GM21529 (cell line): Measurements from ENCODE around the gene ITPR2.
"Not testable (repeated sequence)": the region's sequence is repeated elsewhere in the genome, so short reads cannot be mapped to it uniquely, and the experiment has no call there.

Experiments used
- ATAC-seq: cut with Tn5 transposase; IDR thresholded peaks from one replicate; pipeline ENCODE4 v1.9.1; 2021; ENCODE audit not compliant: unreplicated experiment

The ITPR2 gene

DNA sequence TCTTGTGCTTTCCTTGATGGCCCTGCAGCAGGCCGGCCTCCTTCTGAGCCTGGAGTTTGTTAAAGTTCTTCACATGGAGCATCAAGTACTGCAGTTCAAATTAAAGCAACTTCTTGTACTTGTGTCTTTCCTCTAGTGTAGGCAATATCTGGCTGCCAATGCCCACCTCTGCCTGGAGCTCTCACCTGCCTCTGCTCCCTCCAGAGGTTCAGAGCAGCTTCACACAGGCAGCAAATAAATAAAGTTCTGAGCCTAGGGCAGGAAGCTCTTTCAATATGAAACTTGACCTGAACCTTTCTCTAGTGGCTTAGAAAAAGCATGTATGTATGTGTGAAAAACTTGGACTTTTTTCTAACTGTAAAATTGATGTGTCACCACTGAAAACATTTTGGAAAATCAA, 65.9 kb downstream of the ITPR2 start:
- ATAC-seq: no peak

DNA sequence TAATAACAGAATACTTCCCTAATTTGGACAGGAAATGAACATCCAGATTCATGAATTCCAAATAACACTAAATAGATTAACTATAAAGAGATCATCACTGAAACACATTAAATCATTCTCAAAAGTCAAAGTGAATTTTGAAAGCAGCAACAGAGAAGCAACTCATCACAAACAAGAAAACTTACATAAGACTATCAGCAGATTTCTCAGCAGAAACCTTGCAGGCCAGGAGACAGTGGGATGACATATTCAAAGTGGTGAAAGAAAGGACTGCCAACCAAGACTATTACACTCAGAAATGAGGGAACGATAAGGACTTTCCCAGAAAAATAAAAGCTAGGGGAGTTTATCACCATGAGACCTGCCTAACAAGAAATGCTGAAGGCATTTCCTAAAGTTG, 70.8 kb downstream of the ITPR2 start:
- ATAC-seq: no peak

DNA sequence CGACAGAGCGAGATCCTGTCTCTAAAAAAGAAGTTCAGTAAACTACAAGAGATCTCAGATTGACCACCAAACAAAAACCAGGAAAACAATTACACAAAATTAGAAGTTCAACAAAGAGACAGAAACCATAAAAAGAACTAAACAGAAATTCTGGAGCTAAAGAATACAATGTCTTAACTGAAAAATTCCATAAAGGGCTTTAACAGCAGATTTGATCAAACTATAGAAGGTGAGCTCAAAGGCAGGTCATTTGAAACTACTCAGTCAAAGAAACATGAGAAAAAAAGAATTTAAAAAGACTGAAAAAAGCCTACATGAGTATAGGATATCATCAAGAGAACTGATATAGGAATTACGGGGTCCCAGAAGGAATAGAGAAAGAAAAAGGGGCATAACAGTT, 71.2 kb downstream of the ITPR2 start:
- no peak for ATAC-seq

DNA sequence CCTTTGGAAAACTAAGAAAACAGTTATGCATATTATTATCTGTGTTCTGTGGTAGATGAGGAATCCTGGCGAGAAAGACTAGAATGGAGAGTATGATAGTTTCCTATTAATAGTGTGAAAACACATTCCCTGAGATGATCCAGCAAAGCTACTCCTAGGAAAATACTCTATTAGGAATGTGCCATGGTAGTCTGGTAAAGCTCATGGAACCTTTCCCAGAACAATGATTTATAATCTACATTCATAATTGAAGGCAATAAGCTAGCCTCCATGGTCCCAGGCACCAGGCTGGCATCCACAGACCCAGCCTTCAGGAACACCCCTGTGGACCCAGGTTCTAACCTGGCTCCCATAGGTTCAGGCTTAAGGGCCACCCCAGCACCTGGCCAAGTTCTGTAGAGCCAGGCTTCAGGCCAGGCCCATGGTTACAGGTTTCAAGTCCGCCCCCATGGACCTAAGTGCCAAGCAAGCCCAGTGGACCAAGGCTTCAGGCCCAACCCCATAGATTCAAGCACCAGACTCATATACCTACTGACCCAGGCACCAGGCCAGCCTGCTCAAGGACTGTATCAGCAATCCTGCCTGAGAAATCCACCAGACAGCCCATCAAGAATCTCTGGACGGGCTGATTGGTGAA, 72.2 kb downstream of the ITPR2 start:
- ATAC-seq: no peak

DNA sequence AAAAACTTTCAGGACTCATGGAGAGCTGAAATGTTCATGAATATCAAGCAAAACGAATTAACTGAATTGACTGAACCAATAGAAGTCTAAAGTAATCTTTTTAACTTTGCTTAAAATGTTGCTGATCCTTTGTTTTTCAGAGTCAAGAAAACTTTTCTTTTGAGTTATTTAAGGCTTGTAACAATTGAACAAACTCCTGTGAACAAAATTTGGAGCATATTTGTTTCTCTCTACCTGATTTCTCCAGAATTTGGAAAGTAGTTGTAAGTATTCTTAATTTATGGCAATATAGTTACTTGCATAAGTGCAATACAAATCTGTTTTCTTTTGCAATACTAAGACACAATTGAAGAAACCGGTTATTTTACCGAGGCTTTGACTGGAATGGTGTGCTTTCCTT, 77.6 kb downstream of the ITPR2 start:
- not testable (repeated sequence) for ATAC-seq

DNA sequence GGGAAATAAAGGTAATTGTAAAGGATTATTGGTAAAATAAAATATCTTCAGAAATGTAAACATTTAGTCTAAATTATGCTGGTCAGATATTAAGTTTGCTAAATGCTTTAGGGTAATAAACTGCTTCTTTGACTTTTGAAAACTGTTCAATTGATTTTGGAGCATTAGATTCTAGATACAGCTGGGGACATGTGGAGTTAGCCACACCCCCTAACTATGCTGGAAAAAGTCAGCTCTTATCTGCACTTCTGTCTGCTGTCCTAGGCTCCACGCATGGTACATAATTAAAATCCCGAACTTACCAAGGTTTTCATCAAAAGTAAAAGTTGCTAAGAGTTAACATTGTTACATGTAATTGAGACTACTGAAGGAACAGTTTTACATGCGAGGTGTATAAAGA, 78.8 kb downstream of the ITPR2 start:
- ATAC-seq: no peak

DNA sequence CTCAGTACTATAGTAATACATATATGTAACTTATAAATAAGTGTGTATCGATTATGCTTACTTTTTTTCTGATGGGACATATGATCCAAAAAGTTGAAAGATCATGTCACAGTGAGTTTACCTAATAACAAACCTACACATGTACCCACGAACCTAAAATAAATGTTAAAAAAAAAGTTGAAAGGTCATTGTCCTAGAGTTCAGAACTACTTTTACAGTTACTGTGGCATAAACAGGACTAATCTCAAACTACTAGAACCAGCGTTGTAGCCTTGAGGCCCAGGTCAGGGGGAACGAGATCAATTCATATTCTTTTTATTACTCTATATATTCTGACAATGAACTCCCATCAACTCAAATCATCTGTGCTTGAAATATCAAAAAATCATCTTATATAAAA, 81.8 kb downstream of the ITPR2 start:
- ATAC-seq: no peak

DNA sequence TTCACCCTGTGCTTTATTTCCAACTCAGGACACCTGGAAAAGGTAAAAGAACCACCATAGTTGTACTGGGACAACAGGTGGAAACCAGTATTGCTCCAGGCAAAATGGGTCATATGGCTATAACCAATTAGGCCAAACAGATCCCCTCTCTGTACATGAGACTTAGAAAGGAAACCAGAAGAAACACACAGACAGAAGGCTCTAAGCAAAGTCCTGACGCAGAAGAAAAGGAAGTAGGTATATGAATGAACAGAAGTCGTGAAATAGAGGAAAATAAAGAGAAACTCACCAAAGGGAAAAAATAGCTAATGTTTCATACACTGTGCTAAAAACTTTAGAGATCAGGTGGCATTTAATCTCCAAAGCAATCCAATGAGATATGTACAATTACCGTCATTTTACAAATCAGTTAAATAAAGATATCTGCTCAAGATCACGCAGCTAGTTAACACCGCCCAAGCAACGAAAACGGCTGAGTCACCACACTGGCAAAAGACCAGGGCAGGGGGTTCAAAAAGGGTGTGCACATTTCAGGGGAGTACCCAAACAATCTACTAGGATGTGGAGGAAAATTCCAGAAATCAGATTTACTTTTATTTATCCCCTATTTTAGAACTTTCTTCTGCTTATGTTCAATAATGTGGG, 82.3 kb downstream of the ITPR2 start:
- ATAC-seq: peak; percentile 46

DNA sequence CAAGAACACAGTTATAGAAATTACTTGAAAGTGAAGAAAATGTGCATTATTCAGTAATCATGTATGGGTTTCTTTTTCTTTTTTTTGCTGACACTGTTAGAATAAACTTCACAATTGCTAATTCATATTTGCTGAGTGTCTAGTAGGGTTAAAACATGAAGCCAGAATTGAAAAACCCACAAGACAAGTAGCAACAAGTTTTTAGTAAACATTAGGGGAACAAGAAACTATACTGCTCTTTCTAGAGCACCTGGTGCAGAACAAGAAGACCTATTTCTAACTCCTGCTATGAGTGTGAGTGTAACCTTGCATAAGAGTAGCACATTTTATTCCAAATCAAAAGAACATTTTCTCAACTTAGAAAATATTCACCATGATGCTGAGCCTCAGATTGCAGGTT, 83.2 kb downstream of the ITPR2 start:
- peak; percentile 76 for ATAC-seq

DNA sequence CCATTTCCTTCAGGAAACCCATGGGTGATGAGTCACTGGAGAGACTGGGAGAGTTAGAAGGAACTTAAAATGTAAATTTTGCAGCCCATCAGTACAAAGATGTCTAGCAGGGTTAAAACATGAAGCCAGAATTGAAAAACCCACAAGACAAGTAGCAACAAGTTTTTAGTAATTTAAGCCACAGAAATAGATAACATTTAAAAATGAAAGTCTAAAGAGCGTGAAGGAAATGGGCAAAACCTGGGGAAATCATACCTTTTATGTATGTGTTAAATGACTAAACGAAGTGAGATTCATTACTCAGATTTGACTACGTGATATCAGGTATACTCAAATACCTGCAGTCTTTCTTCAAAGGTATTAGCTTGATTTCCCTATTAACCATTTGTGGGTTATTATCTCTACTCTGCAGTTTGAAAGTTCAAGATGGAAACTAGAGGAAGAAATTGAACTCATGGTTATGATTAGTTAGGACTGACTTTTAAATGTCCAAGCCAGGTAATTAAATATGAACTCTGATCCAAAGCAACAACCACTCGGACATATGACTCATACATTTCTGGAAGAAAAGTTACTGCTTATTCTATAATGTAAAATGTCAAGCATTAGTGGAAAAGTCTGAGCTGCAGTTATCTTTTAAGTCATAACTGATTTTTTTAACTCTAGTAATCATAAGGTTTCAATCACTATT, 84.1 kb downstream of the ITPR2 start:
- ATAC-seq: peak; percentile 46

DNA sequence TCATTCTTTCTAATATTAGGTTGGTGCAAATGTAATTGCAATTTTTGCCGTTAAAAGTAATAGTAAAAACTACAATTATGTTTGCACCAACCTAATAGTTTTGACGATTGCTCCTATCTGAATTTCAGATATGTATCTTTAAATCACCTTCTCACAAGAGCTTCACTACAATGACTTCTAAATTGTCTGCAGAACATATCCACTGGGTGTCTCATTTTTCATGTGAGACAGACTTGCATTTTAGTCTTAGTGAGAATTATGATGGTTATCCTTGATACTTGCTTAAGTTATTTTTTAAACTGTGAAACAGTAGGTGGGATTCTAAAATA, 84.6 kb downstream of the ITPR2 start:
- ATAC-seq: peak; percentile 12

DNA sequence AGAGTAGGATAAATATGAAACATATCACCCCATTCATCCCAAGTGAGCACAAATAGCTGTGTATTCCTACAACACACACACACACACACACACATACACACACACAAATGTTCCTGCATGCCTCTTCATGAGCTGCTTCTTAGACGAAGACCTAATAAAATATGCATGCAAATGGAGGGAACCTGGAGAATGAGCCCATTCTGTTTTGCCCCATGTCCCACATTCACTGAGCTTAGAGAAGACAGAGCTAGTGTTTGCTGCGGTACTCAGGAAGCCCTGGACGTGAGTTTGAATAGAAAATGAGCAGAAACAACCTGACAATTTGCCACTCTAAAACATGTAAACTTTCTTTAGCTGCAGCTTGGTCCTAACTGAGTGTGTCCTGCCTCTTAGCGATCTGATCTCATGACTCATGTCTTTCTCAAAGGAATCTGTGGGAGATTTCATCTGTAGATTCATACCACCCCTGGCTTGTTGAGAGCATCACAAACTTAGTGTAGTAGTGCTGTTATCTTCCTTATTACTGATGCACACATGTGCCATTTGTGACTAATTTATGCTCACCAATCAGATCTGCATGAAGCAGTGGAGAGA, 86.8 kb downstream of the ITPR2 start:
- no peak for ATAC-seq

DNA sequence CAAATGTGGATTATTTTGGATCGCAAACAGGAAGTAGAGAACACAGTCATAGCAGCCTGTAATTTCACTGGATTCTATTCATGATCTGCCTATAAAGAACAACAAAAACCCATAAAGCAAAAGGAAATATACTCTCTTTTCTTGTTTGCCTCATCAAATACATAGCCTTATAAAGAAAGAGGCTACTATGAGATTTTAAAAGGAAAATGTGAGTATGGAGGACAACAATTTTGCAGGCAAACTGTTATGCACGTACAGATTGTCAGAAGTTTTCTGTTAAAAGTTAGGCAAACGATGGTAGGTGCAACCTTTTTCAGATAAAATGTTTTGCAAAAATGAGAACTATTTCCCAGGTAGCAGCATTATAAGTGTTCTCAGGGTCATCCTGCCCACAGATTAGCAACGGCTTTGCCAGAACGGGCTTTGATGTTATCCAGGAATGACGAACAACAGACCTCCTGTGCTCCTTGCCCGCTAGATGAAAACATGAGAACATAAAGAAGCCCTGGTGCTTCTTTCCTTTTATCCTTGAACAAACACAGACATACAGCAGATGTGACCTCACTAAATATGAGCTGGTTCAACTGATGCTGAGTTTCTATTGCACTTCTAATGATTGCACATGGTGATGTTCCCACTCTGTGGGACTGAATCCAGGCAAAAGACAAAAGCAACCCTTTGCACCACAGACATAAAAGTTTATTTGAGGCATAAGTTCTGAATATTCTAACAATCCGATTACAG, 88.1 kb downstream of the ITPR2 start:
- no peak for ATAC-seq

DNA sequence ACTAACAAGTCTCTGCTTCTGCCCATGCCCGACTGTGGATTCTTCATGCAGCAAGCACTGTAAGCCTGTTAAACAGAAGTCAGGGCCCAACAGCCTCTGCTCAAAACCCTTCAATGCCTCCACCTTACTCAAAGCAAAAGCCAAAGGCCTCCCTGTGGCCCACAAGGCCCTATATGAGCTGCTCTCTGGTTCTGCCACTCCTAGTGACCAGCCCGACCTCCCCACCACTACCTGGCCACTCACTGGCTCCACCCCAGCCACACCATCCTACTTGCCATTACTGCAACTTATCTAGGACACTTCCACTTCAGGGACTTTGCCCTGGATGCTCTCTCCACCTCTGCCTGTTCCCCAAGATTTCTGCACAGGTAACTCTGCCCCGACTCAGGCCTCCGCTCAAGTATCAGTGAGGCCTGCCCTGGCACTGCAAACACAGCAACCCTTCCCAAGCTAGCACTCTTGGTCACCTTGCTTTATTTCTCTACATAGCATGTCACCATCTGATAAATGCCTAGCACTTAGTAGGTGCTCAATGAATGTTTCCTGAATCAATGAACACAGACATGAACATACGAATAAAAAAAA, 88.9 kb downstream of the ITPR2 start:
- no peak for ATAC-seq

DNA sequence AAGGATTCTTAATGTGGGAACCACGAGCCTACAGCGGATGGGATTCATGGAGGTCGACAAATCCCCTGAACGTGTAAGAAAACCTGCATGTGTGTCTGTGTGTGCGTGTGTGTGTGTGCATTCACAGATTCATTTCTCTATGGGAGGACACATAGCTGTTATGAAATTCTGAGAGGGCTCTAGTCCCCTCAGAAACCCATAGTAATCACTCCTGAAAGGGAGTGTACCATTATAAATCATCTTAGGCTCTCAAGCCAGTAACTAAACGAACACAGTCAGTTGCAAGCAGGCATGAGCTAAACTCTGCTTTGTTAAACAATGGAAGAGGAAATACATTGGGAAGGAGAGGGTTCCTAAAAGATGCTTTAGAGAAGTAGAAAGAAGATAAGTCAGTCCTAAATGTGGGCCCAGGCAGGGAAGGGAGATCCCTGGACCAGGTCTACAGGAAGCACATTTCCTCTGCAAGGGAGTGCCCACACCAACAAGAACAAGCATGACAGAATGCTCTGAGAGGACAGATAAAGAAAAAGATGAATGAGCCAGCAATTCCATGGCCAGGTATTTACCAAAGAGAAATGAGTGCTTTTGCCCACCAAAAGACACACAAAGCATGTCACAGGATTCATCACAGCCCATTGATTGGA, 91.3 kb downstream of the ITPR2 start:
- no peak for ATAC-seq

DNA sequence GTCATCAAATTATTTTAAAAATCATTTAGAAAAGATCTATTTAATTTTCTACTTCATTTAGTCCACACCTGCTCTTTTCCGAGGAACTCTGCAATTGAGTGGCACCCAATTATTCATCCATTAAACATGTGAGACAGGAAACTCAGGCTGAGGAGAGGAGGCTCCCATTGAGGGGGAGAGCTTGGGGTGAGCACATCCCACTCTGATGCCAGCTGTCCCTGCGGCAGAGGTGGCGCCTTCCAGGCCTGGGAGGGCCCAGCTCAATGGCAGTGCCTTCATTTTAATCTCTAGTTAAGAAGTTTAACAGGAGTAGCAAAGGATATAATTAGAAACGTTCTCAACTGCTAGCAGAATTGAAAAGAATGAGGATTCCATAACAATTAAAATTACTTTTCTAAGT, 92.0 kb downstream of the ITPR2 start:
- no peak for ATAC-seq

DNA sequence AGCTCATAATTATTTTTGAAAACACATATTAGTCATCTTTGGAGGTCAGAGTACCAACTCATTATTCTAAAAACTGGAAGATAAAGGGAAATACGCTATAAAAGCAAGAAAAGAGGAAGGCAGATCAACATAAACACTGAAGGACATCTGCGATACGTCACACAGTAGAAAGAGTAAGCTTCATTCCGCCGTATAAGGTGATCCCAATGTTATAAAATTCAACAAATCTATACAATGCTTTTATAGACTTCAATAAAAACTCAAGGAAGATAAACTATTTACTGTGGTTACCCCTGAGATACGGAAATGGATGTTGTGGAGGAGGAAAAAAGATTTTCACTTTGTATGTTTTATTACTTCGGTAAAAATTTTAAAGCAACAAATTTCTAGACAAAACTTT, 92.6 kb downstream of the ITPR2 start:
- ATAC-seq: no peak

DNA sequence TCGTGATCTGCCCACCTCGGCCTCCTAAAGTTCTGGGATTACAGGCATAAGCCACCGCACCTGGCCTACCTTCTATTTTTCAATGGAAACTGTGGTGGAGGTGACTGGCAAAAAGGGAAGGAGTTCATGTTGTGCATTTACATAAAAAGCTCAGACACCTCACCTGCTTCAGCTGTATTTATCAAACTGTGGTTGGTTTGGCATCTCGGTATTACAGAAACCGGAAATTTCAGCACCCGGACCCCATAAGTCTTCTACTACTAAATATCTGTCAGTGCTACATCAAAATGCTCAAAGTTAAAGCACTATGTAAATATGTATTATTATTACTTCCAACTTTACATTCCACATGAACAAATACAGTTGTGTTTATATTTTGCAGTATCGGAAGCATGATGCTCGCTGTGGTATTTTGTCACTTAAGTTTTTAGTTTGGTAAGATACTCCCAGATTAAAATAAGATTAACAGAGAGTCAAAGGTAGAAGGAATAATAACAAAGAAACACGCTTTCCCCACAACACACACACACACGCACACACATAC, 95.4 kb downstream of the ITPR2 start:
- peak; percentile 58 for ATAC-seq

DNA sequence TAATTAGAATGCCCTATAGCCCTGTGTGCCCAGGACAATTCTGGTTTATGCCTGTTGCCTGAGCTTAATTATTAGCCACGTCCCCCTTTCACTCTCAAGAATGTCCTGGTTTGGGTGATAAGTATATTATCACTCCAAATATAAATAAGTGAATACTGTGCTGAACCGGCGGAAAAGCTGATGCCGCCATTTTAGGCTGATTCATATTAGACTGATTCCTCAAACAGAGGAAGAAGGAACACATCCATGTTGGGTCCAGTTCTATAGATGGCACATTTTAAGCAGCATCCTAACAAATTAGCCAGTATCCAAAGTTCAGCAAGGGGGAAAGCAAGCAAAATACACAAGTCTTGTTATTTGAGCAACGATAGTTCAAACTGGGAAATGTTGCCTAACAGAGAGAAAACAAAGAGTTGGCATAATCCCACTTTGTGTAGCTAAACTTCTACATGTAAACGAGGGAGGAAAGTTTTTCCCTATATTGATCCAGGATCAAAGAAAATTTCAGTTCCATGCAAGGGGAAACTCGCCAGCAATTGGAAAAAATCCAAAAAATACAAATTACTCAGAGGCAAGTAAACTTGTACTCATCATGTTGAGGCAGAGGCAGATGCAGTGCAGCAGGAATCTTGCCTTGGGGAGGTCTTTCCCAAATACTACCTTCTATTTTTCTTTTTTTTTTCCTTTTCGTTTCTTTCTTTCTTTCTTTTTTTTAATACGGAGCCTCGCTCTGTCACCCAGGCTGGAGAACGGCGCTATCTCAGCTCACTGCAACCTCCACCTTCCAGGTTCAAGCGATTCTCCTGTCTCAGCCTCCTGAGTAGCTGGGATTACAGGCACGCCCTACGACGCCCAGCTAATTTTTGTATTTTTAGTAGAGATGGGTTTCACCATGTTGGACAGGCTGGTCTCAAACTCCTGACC, 96.2 kb downstream of the ITPR2 start:
- no peak for ATAC-seq
